GM21723 (cell line): ENCODE data around the gene GPRC5C.

Source experiments
- ATAC-seq: cut with Tn5 transposase; IDR thresholded peaks from one replicate; pipeline ENCODE4 v1.9.1; 2021; ENCODE audit warnings: mild to moderate bottlenecking, moderate library complexity; ENCODE audit not compliant: unreplicated experiment

Gene GPRC5C

DNA sequence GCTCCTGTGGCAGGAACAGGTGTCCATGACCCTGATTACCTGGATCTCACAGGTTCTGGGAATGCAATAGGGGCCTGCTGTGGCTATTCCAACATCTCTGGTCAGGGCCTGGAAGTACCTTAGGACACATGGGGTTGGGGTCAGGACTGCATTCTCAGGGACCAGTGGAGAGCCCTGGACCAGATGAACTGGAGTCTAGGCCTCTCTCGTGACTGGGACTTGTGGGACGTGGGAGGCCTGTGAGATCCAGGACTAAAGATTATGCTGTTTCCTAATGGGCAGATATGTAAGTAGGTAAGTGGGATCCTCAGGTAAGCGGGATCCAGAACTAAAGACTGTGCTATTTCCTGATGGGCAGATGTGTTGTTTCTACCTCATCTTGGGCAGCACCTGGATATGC is 18.3 kb downstream of the GPRC5C start:
- ATAC-seq: no peak

GRCh38 chr17:74450925-74451403 is 19.1 kb downstream of the GPRC5C start:
- no peak for ATAC-seq

DNA sequence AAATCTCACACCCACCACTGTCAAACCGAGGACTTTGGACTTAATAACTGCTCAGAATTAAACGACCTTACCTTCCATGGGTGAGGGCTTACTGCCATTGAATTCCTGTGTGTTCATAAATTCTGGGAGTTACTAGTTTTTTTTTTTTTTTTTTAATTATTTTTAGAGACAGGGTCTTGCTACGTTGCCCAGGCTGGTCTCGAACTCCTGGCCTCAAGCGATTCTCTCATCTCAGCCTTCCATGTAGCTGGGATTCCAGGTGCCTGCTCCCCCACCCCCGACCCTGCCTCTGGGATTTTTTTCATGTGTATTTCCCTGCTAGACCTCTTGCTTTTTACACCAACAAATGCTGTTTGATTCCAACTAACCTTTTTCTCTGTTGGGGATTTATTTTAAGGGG is 19.7 kb downstream of the GPRC5C start:
- ATAC-seq: no peak

DNA sequence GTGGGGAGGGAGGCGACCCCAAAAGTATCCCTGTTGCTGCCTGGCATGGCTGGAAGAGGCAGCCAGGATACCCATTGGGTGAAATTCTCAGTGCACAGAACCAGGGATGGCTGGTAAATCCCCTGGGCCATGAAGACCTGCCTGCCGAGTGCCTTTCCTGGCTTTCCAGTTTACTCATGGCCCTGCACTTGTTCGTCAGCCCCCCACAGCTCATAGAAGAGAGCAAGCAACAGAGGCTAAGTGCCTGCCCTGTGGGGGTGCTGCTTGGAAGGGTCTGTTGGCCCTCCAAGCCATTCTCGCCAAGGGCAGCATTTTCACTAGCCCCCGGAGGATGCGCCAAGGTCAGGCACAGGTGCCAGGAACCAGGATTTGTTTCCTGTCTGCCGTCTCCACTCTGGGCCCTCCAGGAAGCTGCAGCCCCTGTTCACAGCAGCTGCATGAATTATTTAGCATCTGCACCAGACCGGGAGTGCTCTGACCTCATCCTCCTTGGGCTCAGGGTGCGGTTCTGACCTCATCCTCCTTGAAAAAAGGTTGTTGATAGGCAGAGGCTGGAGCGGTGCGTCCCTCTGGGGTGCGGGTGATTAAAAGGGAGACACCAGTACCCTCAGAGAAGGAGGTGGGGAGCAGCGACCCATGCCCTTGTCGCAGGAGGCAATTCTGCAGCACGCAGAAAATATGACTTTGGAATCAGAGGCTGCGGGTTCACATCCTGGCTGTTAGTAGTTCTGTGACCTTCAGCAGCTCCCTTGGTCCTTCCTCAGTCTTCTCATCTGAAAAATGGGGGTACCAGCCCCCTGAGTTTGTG is 20.3 kb downstream of the GPRC5C start:
- ATAC-seq: no peak

DNA sequence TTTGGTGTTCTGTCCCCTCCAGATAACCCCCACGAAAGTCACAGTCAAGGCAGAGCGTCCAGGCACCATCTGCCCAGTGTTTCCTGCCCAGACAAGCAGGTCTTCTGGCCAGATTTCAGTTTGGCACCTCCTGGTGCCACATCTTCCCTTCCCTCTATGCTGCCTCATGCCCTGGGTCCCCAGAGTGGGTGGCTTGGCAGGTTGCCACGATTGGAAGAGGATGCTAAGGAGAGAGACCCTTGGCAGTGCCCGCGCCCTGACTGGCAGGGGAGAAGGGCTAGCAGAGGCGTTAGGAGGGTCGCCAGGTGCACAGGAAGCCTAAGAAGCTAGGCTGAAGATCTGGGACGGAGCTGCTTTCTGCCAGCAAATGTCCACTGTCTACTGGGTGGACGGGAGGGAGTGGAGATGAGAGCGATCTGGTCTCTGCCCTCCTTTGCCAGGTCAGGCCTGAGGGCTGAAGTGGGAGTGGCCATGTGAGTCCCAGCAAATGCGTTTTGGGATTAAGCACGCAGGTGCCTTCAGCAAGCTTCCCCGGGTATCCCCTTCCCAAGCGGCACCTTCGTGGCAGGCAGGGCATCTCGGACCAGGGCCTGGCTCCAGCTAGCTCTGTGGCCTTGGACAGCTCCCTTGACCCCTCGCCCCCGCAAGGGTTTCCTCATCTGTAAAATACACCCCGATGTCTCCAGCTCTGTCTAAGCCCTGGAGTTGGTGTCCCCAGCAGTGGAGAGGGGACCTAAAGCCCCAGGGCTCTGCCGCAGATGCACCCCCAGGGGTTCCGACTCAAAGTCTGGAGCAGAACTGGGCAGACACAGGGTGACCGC is 21.2 kb downstream of the GPRC5C start:
- no peak for ATAC-seq

DNA sequence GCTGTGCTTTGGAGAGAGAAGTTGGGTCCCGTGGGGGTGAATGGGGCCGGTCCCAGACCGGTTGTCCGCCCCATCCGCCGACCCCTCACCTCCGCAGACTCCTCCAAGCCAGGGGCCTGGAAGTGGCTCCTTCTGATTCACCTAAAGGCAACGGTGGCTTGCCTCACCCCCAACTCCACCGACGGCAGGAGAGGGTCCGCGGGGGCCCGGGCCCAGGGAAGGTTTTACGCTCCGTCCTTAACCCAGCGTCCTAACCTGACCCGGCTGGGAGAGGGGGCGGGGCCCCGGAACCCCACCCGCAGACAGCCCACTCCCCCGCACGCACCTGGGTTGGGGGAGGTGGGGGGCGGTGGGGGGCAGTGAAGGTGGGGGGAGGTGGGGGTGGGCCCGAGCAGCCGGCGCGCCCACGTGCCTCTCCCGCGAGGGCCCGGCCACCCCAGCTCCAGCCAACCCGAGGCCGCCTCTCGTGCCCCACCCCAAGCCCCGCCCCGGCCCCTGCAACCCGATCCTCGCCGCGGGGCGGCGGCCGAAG is 21.8 kb downstream of the GPRC5C start:
- ATAC-seq: no peak

DNA sequence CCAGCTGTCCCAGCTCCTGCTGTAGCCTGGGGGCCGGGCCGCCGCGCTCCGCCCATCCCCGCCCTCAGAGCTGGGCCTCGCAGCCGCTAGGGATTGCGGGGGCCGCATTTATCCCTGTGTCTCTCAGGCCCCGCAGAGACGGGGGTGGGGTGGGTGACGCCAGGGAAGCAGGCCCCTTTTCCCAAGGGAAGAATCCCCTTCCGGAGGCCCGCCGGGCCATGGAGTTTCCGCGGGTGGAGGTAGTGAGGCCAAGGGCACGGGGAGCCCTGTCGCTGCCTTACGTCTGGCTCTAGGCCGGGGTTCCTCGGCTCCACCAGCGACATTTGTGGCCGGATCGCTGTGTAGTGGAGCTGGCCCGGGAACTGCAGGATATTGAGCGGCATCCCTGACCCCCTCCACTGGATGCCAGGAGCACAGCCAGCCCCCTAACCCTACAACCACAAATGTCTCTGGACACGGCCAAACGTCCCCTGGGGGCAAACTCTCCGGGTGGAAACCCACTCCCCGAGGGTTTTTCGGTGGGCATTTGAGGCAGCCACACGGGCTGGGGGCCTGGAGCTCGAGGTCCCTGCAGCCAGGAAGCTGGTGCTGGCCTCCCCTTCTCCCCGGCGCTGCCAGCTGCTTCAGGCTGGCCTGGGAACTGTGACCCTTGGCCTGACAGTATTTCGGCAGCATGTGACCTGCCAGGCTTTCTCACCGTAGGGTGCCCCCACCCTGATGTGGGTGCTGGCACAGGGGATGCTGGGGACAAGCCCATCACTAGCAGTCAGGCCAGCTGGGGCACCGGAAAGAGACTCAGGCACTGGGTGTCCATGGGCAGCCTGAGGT is 22.5 kb downstream of the GPRC5C start:
- ATAC-seq: peak; percentile 86

GRCh38 chr17:74455025-74455545 is 23.2 kb downstream of the GPRC5C start:
- no peak for ATAC-seq

GRCh38 chr17:74455821-74456220 is 23.9 kb downstream of the GPRC5C start:
- ATAC-seq: no peak

DNA sequence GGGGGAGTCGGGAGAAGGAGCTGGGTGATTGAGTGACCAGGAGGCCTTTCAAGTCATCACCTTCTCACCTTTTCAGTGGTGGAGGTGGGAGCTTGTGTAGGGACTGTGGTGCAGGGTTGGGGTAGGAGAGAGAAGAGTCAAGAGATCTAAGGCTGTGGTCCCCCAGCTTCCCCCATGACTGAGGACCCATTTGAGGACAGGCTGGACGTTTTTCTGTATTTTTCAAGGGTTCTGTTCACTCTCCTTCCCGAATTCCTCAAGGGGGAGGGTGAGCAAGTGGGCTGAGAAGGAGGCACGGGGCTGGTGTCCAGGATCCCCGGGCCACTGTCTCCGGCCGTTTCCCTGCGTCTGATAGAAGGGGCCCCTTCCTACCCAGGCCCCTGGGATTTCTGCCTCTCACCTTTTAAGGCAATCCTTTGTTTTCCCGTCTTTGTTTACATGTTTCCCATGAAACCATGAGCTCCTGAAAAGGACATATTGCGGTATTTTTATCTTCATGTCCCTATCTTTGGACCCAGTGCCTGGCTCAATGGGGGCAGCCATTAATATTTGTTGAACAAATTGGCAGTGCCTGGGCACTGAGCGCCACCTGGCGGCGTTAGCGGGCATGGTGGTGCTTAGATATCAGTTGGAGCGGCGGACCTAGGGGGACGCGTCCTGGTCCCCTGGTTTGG is 25.4 kb downstream of the GPRC5C start:
- no peak for ATAC-seq

DNA sequence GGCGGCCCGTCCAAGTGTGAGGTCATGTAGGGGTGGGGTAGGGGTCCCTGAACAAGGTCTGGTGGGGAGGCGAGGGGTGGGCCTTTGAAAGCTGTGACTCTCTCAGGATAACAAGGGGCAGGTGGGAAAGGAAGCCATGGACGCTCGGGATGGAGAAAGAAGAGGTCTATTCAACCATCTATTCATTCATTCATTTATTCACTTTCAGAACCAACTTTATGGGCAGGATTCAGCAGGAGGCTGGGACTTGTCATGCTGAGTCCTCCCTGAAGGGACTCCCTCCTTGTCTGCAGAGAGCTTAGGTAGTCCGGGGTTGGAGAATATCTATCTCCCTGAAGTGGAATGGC is 25.9 kb downstream of the GPRC5C start:
- ATAC-seq: no peak

- no peak for ATAC-seq
Observed at GRCh38 chr17:74458835-74459234, 26.9 kb downstream of the GPRC5C start.

- ATAC-seq: no peak
Observed at GRCh38 chr17:74459622-74460021, 27.7 kb downstream of the GPRC5C start.

- no peak for ATAC-seq
Observed at GRCh38 chr17:74460241-74460640, 28.4 kb downstream of the GPRC5C start.

- no peak for ATAC-seq
Observed at GRCh38 chr17:74460996-74461395, 29.1 kb downstream of the GPRC5C start.

DNA sequence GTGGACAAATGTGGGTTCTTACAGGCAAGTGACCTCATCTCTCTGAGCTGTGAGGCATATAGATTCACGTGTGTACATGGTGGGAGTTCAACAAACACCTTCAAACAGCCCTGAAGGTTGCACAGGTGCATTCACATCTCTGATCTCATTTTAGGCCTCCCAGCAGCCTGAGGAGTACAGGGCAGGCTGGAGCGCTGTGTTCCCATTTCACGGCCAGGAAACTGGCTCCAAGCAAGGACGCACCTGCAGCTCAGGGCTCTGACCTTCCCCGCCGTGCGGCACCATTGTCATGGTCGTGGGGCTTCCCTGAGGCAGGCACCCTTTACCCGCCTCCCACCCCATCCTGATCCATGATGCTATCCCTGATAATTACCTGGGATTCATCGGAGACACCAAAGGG is 29.7 kb downstream of the GPRC5C start:
- no peak for ATAC-seq

DNA sequence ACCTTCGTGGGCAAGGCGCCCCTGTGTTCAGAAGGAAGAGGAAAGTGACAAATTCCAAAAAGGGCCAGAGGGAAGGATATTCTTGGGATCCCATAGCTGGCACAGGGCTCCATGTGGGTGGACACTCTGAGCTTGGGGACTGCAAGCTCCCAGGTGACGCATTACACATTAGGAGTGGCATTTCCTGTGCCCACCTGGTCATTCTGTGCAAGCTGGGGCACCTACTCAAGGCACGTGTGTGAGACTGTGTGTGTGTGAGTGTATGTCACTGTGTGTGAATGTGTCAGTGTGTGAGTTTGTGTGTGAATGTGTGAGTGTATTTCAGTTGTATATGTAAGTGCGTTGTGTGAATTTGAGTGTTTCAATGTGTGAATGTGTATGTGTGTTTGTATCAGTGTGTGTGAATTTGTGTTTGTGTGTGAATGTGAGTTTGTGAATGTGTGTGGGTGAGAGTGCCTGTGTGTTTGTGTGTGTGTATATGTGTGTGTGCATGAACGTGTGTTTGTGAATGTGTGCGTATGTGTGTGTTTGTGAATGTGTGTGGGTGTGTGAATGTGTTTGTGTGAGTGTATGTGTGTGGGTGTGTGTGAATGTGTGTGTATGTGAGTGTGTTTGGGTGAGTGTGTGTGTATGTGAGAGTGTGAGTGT is 33.0 kb downstream of the GPRC5C start:
- ATAC-seq: no peak

DNA sequence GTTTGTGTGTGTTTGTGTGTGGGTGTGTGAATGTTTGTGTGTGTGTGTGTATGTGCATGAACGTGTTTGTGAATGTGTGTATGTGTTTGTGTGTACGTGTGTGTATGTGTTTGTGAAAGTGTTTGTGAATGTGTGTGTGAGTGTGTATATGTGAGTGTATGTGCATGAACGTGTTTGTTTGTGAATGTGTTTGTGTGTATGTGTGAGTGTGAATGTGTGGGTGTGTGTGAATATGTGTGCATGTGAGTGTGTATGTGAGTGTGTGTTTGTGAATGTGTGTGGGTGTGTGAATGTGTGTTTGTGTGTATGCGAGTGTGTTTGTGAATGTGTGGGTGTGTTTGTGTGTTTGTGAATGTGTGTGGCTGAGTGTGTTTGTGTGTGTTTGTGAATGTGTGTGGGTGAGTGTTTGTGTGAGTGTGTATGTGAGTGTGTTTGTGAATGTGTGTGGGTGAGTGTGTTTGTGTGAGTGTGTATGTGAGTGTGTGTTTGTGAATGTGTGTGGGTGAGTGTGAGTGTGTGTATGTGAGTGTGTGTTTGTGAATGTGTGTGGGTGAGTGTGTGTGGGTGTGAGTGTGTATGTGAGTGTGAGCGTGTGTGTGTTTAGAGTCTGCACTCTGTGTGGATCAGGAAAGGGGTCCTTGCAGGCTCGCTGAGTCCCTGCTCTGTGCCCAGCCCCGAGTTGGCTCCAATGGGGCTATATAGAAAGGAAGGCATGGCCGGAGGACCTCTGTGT is 33.7 kb downstream of the GPRC5C start:
- no peak for ATAC-seq
